K562 (cell line): ENCODE results near the gene ERVH48-1. TPM values are rescaled to one million over a fixed set of nuclear protein-coding genes. Genes with fewer than 3 reads are reported as not detected.

Experiments used
- ATF2 ChIP-seq: sonication (generic); formaldehyde crosslinking; IDR thresholded peaks from 2 replicates; pipeline ENCODE4 v1.8.1; 2022; ENCODE audit warnings: missing genetic modification reagents
- CCNT2 ChIP-seq: IDR thresholded peaks from 2 replicates; pipeline ENCODE4 v1.6.1; 2011; ENCODE audit warnings: borderline replicate concordance, low read depth, mild to moderate bottlenecking, moderate library complexity, mixed read lengths, low read length; ENCODE audit not compliant: insufficient read length; ENCODE audit errors: extremely low read depth
- CREM ChIP-seq: IDR thresholded peaks from 2 replicates; pipeline ENCODE4 v1.6.1; 2014; ENCODE audit warnings: antibody characterized with exemption, low read depth
- GABPA ChIP-seq: fragments of 200-800 bp; sonication (Bioruptor generic); conservative IDR thresholded peaks from 2 replicates; pipeline ENCODE4 v1.6.1; 2016; ENCODE audit warnings: low read depth, missing genetic modification characterization, missing compliant biosample characterization
- MAZ ChIP-seq, 2 experiments: fragments of 450-650 bp in 1 of 2; sonication (generic) in 1 of 2; formaldehyde crosslinking; IDR thresholded peaks in 1 of 2; conservative IDR thresholded peaks in 1 of 2; 2 replicates each; pipeline versions ENCODE4 v1.4.0 to v1.5.0; 2020; ENCODE audit warnings: mild to moderate bottlenecking in 1 of 2, missing genetic modification reagents in 1 of 2
- MITF ChIP-seq: IDR thresholded peaks from 2 replicates; pipeline ENCODE4 v1.6.1; 2014; ENCODE audit warnings: antibody characterized with exemption
- SAFB ChIP-seq: fragments of 200-400 bp; formaldehyde crosslinking; IDR thresholded peaks from 2 replicates; pipeline ENCODE4 v1.6.1; 2017; ENCODE audit warnings: low read depth, low read length, borderline replicate concordance
- SFPQ ChIP-seq: fragments of 200-400 bp; formaldehyde crosslinking; IDR thresholded peaks from 2 replicates; pipeline ENCODE4 v1.6.1; 2017; ENCODE audit warnings: mild to moderate bottlenecking, low read depth, low read length, moderate library complexity
- STAT5A ChIP-seq: IDR thresholded peaks from 2 replicates; pipeline ENCODE4 v1.6.1; 2012; ENCODE audit warnings: low read length, inconsistent platforms, borderline replicate concordance
- ZBTB9 ChIP-seq: fragments of 450-650 bp; formaldehyde crosslinking; IDR thresholded peaks from 2 replicates; pipeline ENCODE4 v1.4.0; 2020; ENCODE audit warnings: mild to moderate bottlenecking, moderate library complexity
- polyA plus RNA-seq, 8 experiments: library from polyadenylated mRNA; depleted of rRNA in 4 of 8; stranded (reverse) in 5 of 8; unstranded in 3 of 8; fragments of >200 nt; fragmentation: Nextera tagmentation in 2 of 8; fragmentation: Illumina TruSeq in 1 of 8; extraction: Ambion mirVana in 2 of 8; extraction: Trizol in 1 of 8; gene quantifications; 2 replicates each; pipeline versions ENCODE4 v1.2.1 to v1.2.3, GENCODE V29; 2011 to 2014; ENCODE audit warnings: inconsistent platforms in 1 of 8, missing spikeins in 1 of 8
- total RNA-seq, 7 experiments: library from RNA; depleted of rRNA in 6 of 7; stranded (reverse); fragments of >200 nt in 6 of 7; fragmentation: Illumina TruSeq in 2 of 7; extraction: Trizol in 2 of 7; gene quantifications; 2 replicates each; pipeline versions ENCODE4 v1.2.1 to v1.2.3, GENCODE V29; 2011 to 2021; ENCODE audit warnings: low replicate concordance in 1 of 7
- TF ChIP-seq, protein P1 (sequence below): sonication (generic); formaldehyde crosslinking; IDR thresholded peaks from 2 replicates; pipeline ENCODE4 v1.8.1; 2023; ENCODE audit warnings: missing genetic modification reagents, mild to moderate bottlenecking, borderline replicate concordance
- TF ChIP-seq, protein P2 (sequence below): fragments of 450-650 bp; IDR thresholded peaks from 2 replicates; pipeline ENCODE4 v1.7.1; 2018; ENCODE audit warnings: mild to moderate bottlenecking, low read depth; ENCODE audit not compliant: partially characterized antibody

ERVH48-1 gene
- total and polyA plus RNA-seq, 9 of the 15 experiments (the other 6 are each of a cell fraction or from before 2014, with no cell fraction given) = 0.08 to 0.49 (median 0.16) TPM; not detected in 3

- TF ChIP-seq ZBTB9 (CRISPR knock-in tag) = peak; percentile 63; the same call in 1 of the 2 replicates
- no peak for TF ChIP-seq CCNT2
- TF ChIP-seq, protein P1, sequence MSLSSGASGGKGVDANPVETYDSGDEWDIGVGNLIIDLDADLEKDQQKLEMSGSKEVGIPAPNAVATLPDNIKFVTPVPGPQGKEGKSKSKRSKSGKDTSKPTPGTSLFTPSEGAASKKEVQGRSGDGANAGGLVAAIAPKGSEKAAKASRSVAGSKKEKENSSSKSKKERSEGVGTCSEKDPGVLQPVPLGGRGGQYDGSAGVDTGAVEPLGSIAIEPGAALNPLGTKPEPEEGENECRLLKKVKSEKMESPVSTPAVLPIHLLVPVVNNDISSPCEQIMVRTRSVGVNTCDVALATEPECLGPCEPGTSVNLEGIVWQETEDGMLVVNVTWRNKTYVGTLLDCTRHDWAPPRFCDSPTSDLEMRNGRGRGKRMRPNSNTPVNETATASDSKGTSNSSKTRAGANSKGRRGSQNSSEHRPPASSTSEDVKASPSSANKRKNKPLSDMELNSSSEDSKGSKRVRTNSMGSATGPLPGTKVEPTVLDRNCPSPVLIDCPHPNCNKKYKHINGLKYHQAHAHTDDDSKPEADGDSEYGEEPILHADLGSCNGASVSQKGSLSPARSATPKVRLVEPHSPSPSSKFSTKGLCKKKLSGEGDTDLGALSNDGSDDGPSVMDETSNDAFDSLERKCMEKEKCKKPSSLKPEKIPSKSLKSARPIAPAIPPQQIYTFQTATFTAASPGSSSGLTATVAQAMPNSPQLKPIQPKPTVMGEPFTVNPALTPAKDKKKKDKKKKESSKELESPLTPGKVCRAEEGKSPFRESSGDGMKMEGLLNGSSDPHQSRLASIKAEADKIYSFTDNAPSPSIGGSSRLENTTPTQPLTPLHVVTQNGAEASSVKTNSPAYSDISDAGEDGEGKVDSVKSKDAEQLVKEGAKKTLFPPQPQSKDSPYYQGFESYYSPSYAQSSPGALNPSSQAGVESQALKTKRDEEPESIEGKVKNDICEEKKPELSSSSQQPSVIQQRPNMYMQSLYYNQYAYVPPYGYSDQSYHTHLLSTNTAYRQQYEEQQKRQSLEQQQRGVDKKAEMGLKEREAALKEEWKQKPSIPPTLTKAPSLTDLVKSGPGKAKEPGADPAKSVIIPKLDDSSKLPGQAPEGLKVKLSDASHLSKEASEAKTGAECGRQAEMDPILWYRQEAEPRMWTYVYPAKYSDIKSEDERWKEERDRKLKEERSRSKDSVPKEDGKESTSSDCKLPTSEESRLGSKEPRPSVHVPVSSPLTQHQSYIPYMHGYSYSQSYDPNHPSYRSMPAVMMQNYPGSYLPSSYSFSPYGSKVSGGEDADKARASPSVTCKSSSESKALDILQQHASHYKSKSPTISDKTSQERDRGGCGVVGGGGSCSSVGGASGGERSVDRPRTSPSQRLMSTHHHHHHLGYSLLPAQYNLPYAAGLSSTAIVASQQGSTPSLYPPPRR (CRISPR knock-in tag) = no peak
- no peak for TF ChIP-seq STAT5A
- no peak for TF ChIP-seq ATF2 (CRISPR knock-in tag)
- TF ChIP-seq, protein P2, sequence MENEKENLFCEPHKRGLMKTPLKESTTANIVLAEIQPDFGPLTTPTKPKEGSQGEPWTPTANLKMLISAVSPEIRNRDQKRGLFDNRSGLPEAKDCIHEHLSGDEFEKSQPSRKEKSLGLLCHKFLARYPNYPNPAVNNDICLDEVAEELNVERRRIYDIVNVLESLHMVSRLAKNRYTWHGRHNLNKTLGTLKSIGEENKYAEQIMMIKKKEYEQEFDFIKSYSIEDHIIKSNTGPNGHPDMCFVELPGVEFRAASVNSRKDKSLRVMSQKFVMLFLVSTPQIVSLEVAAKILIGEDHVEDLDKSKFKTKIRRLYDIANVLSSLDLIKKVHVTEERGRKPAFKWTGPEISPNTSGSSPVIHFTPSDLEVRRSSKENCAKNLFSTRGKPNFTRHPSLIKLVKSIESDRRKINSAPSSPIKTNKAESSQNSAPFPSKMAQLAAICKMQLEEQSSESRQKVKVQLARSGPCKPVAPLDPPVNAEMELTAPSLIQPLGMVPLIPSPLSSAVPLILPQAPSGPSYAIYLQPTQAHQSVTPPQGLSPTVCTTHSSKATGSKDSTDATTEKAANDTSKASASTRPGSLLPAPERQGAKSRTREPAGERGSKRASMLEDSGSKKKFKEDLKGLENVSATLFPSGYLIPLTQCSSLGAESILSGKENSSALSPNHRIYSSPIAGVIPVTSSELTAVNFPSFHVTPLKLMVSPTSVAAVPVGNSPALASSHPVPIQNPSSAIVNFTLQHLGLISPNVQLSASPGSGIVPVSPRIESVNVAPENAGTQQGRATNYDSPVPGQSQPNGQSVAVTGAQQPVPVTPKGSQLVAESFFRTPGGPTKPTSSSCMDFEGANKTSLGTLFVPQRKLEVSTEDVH = no peak
- TF ChIP-seq MITF = no peak
- no peak for TF ChIP-seq SFPQ
- TF ChIP-seq MAZ (CRISPR knock-in tag; conservative IDR thresholded peaks at IDR 0.05 in 1 of 2, IDR thresholded peaks at IDR 0.05 in 1 of 2) = no peak
- TF ChIP-seq GABPA (tag) = no peak
- no peak for TF ChIP-seq CREM
- no peak for TF ChIP-seq SAFB
Observed at GRCh38 chr21:42969193-42969600, 43.8 kb upstream of the ERVH48-1 start (continued).
